GM19324 (cell line): ENCODE measurements around the gene COL6A1.
"Not testable (repeated sequence)": the region's sequence is repeated elsewhere in the genome, so short reads cannot be mapped to it uniquely, and the experiment has no call there.

ENCODE experiments used
- ATAC-seq: cut with Tn5 transposase; IDR thresholded peaks from one replicate; pipeline ENCODE4 v1.9.1; 2021; ENCODE audit warnings: mild to moderate bottlenecking, moderate library complexity; ENCODE audit not compliant: unreplicated experiment, low FRiP score

The COL6A1 gene

DNA sequence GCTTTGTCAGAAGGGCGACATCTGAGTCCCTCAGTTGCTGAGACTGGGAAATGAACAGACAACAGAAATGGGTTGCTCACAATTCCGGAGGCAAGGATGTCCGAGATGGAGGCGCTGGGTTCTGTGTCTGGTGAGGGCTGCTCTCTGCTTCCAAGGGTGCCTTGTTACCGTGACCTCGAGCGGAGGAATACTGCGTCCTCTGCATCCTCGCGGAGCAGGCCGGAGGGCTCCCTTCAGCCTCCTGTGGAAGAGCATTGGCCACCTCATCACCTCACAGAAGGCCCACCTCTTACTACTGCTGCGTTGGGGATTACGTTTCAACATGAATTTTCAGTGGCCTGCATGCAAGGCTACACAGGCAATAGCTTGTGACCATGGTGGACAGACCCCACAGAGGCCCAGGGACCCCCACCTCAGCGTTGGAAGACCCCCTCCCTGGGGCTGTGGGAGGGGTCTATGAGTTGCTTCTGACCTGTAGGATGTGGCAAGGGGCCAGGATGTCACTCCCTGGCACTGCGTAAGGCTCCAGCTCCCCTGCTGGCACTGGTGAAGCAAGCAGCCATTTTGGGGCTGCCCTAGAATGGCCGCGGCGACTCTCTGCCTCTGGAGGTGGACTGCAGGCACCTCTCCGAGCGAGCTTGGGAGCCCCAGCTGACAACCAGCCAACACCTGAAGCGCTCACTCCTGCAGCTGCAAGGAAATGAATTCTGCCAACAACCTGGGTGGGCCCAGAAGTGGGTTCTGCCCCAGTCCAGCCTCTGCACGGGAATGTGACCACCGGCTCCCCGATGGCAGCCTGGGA, 36.3 kb upstream of the COL6A1 start:
- no peak for ATAC-seq

DNA sequence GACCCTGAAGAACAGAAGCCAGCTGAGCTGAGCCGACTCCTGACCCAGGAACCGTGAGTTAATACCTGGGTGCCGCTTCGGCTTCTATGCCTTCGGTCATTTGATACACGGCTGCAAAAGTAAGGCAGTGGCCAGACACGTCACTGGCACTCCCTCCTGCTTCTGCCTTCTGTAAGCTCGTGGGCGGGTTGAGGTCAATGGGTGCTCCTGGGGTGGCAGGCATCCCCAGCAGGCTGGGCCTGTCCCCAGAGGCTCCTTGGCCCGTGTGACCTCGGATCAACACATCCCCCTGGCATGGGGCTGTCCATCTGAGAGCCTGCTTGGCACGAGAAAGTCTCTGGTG, 35.7 kb upstream of the COL6A1 start:
- no peak for ATAC-seq

DNA sequence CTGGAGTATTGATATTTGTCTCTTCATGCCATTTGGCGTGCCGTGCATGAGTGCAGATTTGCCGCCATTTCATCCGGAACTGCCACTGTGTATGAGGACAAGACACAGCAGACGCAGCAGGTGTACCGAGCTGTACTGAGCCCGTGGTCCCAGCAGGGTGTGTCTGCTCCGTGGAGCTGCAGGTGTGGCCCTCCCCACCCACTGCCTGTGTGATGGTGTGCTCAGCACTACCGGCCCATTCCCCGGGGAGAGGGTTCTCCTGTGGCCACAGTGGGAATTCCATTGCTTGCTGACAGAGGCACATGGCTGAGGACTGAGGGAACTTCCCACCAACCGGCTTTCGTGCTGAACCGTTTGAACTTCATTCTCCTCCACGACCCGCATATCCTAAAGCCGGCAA, 34.3 kb upstream of the COL6A1 start:
- no peak for ATAC-seq

DNA sequence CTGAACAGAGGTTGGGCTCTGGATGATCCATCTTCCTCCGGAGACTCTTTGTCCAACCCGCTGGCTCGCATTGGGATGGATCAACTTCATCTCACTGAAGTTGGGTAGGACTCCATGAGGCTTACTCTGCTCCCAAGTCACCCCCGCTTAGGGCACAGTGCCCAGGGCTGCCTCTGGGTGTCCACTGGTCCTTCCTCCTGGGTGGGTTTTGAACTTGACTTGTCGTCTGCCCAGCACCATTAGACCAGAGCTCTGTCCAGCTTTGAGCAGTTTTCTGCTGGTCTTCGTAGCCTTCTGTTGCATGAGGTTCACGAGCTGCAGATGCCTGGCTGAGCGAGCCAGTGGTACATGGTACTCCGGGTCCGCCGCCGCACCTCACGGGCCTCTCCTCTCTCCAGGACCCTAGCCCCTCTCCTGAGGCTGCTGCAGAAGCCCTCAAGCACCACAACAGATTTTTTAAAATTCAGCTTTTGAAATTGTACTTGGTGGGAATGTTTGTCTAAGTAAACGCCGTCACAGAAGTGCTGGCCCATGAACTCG, 33.8 kb upstream of the COL6A1 start:
- ATAC-seq = no peak

GRCh38 chr21:45948576-45949141, 32.9 kb upstream of the COL6A1 start:
- no peak for ATAC-seq

DNA sequence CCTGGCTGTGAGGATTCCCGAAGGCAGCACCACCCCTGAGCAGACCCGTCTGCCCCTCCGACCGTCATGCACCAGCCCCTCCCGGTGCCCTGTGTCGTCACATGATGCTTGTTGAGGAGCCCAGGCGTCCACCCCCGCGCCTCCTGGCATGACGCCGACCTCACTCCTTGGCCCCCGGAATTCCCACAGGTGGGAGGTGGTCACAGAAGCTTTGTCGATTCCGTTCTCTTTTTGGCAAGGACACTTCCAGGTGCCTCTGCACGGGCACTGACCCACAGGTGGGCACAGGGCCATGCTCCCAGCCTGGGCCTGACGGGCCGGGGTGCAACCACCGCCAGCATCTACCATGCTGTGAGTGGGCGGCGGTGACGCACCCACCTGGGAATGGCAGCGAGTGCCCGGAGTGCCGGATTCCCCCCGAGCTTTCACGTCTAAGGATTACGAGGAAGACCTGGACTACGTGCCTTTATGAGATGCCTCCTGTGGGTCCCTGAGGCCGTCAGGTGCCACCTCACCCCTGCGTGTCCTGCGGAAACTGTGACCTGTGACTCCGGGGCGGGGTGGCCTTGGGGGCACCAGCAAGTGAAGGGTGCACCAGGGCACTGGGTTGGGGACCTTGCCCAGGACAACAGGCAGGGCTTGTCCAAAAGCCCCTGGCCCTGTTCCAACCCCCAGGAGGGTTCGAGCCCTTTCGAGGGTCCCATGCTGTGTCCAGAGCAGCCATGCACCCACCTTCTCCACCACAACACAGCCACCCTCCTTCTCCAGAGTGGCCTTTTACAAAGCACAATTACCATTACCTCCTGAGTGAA, 31.4 kb upstream of the COL6A1 start:
- no peak for ATAC-seq

GRCh38 chr21:45950740-45951515, 30.6 kb upstream of the COL6A1 start:
- ATAC-seq = no peak

DNA sequence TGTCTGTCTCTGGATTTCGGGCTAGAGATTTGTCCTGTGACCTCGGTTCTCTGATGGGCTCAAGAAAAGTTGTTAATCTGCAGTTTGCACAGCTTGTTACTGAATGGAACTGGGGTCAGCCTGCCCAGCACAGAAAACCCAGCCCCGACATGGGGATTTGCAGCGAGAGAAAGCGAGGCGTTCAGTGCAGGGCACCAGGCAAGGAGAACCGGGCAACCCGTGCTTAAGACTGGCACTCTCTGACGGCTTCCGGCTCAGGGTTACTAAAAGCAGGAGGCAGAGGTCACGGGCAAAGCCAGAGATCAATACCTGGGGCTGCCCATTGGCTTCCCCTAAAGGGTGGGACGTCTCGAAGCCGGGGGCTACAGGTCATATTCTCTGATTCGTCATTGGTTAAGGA, 29.9 kb upstream of the COL6A1 start:
- ATAC-seq = no peak

DNA sequence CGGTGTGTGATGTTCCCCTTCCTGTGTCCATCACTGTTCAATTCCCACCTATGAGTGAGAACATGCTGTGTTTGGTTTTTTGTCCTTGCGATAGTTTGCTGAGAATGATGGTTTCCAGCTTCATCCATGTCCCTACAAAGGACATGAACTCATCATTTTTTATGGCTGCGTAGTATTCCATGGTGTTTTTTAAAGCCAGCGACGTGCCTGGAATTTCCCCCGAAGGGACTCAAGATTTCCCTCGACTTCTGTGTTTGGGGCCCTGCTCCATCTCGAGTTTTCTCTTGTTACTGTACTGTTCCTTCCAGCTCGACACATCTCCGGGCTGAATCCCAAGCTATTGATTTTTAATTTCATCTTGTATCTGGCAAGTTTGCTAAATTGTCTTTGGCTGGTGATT, 29.0 kb upstream of the COL6A1 start:
- ATAC-seq = not testable (repeated sequence)

GRCh38 chr21:45952974-45953373, 28.6 kb upstream of the COL6A1 start:
- no peak for ATAC-seq

GRCh38 chr21:45954261-45954660, 27.3 kb upstream of the COL6A1 start:
- ATAC-seq = no peak

DNA sequence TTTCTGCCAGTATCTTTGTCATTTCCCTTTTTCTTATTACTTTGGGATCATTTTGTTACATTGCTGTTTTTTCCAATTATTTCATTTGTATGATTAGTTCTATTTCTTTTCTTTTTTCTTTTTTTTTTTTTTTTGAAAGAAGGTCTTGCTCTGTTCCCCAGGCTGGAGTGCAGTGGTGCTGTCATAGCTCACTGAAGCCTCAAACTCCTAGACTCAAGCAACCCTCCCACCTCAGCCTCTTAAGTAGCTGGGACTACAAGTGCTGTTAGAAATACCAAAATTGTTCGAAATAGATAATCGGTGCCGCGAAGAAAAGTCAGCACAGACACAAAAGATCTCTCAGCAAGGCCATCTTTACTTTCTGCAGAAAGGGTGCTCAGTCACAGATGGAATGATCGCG, 26.6 kb upstream of the COL6A1 start:
- ATAC-seq = no peak

GRCh38 chr21:45957551-45957950, 24.0 kb upstream of the COL6A1 start:
- ATAC-seq = no peak

GRCh38 chr21:45957981-45958600, 23.5 kb upstream of the COL6A1 start:
- ATAC-seq = no peak

DNA sequence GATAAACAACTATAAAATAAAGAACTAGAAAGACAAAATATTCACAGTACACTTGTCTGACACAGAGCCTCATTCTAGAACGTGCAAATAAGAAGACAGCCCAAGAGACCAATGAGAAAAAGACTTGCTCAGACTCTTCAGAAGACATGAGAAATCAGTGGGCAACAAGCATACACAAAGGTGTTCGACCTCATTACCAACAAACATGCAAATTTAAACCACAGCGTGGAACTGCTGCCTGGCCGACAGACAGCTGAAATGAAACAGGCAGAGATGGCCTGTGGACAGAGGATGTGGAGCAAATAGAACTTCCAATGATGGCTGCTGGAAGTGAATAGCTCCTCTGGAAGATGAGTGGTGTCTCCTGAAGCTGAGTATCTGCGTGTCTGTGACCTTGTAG, 22.4 kb upstream of the COL6A1 start:
- no peak for ATAC-seq

DNA sequence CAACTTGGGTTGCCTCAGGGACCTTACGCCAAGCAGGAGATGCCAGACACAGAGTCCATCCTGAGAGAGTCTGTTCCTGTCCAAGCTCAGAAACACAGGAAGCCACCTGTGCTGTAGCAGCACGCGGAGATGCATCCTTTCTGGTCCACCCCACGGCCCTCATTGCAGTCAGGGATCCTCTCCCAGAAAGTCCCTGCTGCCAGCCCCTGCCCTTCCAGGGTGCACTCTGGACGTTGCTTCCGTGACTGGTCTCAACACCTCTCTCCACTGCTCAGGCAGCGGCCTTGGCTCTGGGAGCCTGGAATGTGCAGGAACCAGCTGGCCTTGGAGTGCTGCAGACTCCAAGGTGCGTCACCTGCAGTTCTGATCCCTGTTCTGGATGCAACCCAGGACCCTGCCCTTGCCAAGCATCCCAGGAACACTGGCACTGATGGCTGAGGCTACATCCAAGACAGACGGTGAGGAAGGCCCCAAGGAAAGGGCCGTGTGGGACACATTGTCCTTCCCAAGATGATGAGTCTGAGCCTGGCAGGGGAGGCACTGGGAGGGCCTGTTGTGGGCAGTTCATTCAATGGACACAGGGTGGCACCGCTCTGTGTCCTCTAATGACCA, 21.7 kb upstream of the COL6A1 start:
- ATAC-seq = no peak

- ATAC-seq = not testable (repeated sequence)
Measured at GRCh38 chr21:45961408-45961807, 20.2 kb upstream of the COL6A1 start.

GRCh38 chr21:45962531-45963231, 18.9 kb upstream of the COL6A1 start:
- no peak for ATAC-seq

- no peak for ATAC-seq
Measured at GRCh38 chr21:45963232-45963570, 18.4 kb upstream of the COL6A1 start.
